SK-N-DZ (cell line): Measurements from ENCODE around the gene INPP5J.
"Not testable (repeated sequence)": the region's sequence is repeated elsewhere in the genome, so short reads cannot be mapped to it uniquely, and the experiment has no call there.

Source experiments
- DNase-seq: peaks from one replicate; pipeline ENCODE4 v3.0.0-alpha.2; 2015; ENCODE audit warnings: low spot score

Gene INPP5J

DNA sequence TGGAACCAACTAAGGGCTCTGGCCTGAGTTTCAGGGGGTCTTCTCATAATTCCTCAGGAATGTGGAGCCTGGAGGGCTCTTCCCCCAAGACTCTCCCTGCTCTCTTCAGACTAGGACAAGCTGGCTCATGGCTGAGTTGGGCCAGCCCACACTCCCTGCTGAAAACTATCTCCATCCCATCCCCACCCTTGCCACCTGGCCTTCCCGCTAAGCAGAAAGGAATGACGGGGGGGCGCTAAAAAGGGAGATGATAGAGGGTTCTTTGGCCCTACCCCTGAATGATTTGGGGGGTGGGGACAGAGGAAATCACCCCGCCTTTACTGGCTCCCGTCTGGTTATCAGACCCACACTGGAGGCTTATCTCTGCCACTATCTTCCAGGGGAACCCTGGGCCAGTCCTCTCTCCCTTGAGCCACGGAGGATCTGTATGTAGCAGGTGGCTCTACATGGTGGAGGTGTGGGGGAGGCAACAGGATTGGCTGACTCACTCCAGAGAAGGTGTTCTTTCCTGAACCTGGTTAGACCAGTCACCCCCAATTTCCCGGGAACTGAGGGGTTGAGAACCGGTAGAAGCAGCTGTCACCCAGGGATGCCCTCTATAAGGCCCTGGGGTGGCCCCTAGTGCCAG is 35.9 kb upstream of the INPP5J start:
- DNase-seq: no peak

DNA sequence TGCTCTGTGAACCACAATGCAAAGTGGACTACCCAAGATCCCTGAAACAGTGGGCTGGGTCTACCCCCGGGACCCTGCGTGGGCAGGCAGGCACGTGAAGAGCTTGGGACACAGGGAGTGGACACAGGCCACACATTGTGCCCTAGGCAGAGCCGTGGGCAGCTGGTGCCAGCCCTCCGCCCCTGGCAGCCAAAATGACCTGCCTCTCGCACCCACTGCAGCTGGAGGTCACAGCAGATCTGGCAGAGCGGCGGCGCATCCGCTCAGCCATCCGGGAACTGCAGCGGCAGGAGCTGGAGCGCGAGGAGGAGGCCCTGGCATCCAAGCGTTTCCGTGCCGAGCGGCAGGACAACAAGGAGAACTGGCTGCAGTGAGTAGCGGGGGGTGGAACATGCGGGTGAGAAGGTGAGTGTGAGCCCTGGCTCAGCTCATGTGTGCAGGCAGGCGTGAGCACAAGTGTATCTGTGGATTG is 35.0 kb upstream of the INPP5J start:
- no peak for DNase-seq

DNA sequence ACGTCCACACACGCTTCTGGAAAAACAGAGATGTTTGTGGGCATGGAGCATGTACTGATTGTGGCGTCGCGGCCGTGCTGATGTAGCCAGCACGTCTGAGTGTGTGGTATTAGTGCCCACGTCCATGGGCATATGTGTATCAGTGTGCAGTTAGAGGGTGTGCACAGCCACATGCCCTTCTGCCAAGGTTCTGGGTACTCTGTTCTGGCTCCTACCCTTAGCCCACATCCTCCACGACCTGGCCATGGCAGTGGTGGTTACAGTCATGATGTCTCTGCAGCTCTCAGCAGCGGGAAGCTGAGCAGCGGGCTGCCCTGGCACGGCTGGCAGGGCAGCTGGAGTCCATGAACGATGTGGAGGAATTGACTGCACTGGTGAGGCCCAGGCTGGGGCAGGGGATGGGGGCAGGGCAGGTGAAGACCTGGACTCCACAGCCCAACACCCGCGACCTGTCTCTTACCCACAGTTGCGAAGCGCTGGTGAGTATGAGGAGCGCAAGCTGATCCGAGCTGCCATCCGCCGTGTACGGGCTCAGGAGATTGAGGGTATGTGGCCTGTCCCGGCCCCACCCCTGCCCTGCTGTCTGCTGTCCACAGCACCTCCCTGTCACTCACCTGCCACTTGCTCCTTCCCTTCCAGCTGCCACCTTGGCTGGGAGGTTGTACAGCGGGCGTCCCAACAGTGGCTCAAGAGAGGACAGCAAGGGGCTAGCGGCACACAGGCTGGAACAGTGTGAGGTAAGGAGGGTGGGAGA is 34.4 kb upstream of the INPP5J start:
- no peak for DNase-seq

DNA sequence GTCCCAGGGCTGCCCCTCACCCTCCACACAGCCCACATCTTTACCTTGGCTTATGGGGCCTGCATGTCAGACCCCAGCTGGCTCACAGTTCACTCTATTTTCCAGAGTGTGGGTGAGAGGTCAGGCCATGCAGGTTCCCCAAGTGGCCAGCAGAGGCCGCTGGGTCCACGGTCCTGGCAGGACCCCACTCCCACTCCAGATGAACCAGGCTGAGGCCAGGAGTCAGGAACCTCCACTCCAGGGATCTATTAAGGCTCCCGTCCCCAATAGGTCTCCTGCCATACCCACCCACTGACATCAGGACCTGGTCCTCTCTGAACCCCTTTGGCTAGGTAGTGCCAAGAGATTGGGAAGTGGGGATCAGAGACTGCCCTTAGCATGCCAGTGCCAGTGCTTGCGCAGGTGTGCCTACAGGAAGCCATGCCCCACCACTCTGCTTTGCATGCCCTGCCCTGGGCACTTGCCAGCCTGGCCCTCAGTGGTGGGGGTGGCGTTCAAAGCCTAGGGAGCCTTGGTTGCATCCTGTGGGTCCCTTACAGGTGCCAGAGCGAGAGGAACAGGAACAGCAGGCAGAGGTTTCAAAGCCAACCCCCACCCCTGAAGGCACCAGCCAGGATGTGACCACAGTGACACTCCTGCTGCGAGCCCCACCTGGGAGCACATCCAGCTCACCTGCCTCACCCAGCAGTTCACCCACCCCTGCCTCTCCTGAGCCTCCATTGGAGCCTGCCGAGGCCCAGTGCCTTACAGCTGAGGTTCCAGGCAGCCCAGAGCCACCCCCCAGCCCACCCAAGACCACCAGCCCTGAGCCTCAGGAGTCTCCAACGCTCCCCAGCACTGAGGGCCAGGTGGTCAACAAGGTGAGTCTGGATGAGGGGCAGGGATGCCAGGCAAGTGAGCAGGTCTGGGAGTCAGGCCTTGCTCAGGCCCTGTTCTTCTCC is 33.3 kb upstream of the INPP5J start:
- DNase-seq: peak; percentile 51

DNA sequence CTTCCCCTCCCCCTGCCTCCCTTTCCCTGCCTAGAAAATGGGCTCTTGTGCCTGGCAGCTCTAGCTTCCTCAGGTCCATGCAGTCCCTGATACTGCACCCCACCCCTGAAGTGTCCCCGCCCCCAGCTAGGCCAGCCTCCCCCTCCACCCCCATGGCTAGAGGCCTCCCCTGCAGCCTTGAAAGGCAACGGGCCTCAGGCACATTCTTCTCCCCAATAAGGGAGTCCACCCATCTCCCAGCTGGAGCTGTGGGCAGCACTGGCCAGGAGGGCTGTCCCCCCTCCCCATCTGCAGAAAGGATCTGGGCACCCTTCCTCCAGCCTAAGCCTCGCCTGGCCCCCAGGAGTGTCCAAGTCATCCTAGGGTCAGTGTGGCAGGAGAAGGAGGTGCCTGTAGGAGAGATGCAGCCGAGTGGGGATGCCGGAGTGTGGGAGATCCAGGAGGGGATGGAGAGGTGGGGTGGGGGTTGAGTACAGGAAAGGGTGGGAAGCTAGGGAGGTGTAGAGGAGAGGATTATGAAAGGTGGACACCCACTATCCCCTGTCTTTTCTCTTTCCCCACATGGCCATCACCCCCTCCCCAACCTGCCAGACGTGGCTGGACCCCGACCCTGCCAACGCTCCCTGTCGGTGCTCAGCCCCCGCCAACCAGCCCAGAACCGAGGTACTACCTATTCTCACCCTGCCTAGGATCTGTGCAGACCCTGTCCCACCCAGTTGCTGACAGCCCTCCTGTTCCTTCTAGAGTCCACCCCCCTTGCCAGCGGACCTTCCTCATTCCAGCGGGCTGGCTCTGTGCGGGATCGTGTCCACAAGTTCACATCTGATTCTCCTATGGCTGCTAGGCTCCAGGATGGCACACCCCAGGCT is 32.3 kb upstream of the INPP5J start:
- DNase-seq: no peak

DNA sequence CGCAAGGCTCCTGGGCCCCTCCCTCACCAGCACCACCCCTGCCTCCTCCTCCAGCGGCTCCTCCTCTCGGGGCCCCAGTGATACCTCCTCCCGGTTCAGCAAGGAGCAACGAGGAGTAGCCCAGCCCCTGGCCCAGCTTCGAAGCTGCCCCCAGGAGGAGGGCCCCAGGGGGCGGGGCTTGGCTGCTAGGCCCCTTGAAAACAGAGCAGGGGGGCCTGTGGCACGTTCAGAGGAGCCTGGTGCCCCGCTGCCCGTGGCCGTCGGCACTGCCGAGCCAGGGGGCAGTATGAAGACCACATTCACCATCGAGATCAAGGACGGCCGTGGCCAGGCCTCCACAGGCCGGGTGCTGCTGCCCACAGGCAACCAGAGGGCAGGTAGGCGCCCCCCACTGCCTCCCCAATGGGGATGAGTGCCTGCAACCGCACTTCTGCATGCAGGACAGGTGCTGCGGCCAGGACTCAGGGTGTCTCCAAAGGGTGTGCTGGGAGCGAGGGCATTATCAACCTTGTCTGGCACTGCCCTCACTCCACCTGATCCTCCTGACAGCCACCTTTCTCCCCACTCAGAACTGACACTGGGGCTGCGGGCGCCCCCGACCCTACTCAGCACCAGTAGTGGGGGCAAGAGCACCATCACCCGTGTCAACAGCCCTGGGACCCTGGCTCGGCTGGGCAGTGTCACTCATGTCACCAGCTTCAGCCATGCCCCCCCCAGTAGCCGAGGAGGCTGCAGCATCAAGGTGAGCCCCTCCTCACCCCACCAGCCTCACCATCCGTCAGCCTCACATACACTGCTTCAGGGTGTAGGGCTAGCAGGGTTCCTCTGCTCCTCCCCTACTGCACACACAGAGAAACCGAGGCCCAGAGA is 31.4 kb upstream of the INPP5J start:
- DNase-seq: no peak

DNA sequence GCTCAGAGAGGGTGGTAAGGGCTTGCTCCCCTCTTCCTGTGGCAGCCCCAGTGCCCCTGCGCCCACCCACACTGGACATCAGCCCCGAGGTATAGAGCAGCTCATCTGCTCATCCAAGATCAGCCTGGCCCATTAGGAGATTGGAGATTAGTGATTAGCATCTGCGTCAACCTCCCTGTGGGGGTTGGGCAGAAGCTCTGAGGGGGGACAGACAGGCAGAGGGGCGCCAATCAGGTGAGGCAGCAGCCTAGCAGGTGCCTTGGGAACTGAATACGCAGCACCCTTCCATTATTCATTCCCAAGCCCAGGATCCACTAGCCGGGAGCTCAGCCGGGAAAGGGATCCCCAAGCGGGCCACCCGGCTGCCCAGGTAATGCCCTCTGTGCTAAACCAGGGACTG is 30.6 kb upstream of the INPP5J start:
- no peak for DNase-seq

DNA sequence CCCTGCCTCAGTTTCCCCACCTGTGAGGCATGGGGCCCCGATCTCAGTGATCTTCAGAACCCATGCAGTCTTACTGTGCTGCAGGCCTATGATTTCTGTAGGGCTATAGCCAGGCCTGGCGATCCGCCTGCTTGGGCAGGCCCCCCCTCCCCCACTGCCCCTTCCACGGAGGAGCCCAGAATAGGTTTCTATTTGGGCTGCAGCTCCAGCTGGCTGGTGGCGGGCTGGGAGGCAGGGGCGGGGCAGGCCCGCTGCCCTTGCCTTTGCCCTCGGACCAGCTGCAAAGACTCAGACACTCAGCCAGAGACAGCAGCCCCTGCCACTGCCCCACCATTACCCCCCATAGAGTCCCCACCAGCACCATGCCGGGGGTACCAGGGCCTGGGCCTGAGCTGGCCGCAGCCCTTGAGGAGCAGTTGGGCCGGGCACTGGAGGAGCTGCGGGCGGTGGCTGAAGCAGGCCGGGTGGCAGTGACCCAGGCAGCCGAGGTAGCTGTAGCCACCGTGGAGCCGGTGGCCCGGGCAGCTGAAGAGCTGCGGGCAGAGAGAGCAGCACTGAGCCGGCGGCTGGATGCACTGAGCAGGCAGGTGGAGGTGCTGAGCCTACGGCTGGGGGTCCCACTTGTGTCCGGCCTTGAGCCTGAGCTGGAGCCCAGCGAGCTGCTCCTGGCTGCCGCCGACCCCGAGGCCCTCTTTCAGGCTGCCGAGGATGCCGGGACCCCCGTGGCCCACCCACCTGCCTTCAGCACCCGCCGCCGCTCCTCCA is 29.5 kb upstream of the INPP5J start:
- DNase-seq: no peak

DNA sequence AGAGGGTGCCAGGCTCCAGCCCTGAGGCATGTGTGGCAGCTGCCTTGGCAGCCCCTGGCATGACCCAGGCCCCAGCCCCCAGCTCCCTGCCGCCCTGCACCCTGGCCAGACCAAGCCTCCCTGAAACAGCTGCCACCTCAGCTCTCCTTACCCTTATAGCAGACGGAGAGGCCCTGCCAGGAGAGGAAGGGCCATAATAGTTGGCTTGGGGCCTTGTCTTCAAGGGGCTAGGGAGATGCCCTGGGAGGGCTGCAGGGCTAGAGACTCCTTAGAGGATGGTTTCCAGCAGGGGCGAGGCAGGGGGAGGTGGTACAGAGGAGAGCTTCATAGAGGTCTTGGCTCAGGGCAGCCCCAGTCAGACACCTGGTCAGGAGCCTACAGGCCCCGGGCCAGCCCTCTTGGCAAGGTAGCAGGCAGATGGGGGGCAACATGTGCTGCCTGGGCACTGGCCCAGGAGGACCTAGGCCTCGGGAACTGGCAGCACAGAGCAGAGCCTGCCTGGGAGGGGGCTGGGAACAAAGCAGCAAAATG is 28.7 kb upstream of the INPP5J start:
- DNase-seq: no peak

DNA sequence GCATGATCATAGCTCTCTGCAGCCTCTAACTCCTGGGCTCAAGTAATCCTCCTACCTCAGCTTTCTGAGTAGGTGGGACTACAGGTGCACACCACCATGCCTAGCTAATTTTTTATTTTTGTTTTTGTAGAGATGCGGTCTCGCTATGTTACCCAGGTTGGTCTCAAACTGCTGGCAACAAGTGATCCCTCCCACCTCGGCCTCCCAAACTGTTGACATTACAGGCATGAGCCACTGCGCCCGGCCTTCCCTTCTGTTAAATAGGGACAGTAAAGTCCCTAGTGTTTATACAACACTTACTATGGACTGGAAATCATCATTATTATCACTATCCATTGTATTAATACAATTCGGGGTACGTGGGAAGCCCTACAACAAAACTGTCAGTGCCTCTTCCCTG is 28.0 kb upstream of the INPP5J start:
- DNase-seq: no peak

DNA sequence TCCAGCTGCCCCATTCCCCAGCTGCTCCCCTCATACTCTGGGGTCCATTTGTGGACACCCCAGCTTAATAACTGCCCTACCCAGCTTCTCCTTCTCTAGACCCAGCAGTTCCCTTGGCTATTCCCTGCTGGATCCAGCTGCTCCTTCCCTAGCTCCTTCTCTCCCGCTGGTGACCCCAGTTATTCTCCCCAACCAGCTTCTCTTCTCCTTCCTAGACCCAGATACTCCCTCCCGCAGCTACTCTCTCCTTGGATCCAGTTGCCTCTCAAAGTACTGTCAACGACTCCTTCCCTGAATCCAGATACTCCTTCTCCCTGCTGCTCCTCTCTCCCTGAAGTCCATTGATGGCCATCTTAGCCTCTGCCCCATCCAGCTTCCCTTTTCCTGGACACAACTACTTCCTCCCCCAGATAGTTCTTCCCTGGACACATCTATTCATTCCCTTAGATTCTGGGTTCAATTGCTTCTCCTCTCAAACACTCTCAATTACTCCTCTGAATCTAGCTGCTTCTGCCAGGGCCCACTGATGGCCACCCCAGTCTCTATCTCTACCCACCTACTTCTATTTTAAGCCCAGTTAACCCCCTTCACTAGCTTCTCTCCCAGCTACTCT is 27.0 kb upstream of the INPP5J start:
- no peak for DNase-seq

DNA sequence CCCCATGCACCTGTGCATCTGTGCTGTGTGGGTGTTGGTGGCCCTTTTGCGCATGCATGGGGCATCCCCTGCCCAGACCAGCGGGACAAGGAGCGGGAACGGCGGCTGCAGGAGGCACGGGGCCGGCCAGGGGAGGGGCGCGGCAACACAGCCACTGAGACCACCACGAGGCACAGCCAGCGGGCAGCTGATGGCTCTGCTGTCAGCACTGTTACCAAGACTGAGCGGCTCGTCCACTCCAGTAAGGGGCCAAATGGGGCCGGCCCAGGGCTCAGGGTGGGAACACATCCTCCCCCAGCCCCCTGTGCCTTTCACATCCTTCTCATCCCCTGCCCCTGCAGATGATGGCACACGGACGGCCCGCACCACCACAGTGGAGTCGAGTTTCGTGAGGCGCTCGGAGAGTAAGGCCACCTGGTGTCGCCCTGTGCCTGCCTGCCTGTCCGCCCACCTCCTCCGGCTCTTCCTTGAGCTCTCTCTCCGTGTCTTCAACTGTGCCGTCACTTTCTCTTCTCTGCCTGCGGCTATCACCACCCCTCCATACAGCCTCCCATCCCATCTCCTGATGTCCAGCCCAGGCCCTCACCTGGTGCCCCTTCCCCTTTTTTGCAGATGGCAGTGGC is 26.0 kb upstream of the INPP5J start:
- no peak for DNase-seq

DNA sequence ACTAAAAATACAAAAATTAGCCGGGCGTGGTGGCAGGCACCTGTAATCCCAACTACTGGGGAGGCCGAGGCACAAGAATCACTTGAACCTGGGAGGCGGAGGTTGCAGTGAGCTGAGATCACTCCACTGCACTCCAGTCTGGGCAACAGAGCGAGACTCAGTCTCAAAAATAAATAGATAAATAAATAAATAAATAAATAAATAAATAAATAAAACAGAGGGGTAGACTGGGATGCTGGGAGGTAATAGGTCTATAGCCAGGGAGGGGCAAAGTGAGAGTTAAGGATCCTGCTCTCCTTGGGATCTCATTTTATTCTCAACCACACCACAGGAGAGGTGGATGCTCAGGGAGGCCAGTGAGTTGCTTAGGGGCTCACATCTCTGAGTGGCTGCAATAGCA is 25.2 kb upstream of the INPP5J start:
- not testable (repeated sequence) for DNase-seq

DNA sequence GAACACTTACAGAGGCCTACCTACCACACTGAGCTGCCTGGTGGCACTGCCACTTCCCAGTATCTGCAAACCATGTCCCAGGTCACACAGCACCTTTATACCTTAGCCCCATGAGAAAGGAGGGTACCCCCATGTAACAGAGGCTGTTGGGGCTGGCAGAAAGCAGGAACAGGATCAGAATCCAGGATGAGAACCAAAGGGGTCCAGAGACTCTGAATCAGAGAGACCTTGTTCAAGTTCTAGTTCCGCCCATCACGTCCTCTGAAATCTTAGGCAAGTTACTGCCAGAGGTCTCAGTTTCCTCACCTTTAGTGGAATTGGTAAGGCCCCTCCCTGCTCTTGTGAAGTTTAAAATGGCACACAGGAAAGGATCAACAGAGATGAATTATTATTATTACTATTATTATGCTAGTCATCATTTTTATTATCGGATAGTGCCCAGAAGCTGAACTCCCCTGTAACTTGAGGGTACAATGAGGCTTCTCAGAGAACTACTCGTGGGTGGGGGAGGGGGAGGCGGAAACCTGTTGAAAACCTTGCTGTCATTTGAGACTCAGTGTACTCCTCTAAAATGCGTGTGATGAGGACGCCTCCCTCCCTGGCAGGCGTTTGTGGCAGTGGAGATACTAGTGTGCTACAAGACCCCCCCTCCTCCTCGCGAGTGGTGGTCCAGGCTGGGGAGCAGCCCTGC is 24.7 kb upstream of the INPP5J start:
- no peak for DNase-seq

DNA sequence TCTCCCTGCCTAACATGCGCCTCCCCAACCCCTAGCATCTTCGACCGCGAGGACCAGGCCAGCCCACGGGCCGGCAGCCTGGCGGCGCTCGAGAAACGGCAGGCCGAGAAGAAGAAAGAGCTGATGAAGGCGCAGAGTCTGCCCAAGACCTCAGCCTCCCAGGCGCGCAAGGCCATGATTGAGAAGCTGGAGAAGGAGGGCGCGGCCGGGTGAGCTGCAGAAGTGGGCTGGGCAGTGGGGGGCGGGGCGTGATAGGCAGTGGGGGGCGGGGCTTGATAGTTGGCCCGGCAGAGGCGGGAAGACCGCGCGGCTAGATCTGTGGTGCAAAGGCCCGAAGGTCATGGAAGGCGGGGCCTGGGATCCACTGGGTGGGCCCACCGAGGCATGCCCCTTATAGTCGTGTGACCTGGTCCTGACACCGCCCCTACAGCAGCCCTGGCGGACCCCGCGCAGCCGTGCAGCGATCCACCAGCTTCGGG is 24.1 kb upstream of the INPP5J start:
- no peak for DNase-seq

DNA sequence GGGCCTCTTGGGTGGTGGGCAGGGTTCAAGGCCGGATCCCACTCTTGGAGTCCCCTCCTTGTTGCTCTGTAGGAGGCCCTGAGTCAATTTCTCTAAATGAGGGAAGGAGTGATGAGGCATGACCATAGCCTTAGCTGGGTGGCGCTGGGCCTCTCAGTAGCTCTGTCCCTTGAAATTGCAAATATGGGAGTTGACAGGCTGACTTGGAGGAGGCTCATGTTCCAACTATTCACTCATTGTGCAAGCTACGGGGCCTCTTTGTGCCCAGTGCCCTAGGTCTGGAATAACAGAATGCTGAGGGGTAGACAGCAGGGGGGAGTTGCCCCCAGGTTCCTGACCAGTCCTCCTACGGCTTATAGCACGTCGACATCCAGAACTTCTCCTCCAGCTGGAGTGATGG is 23.4 kb upstream of the INPP5J start:
- DNase-seq: no peak
